Mucosa of descending colon (tissue), 3 donors: Measurements from ENCODE around the gene FANCC. TPM values are rescaled to one million over a fixed set of nuclear protein-coding genes. Genes with fewer than 3 reads are reported as not detected.

Experiments
- ATAC-seq: fragments of 200-7000 bp; cut with Tn5 transposase; one replicate; pipeline ENCODE4 v1.9.1; 2020; ENCODE audit warnings: mild to moderate bottlenecking, moderate library complexity
- DNase-seq, 3 donors: peaks; one replicate each; pipeline ENCODE4 v3.0.0-alpha.2; 2020
- H3K36me3 ChIP-seq: fragments of 200-600 bp; one replicate; pipeline ENCODE4 v1.8.0; 2021; ENCODE audit warnings: low read depth, mild to moderate bottlenecking
- H3K4me1 ChIP-seq: fragments of 200-600 bp; one replicate; pipeline ENCODE4 v1.8.0; 2021; ENCODE audit warnings: low read depth, mild to moderate bottlenecking
- H3K4me3 ChIP-seq: fragments of 200-600 bp; one replicate; pipeline ENCODE4 v1.8.0; 2021; ENCODE audit warnings: mild to moderate bottlenecking
- H3K9me3 ChIP-seq: fragments of 200-600 bp; one replicate; pipeline ENCODE4 v1.8.0; 2021; ENCODE audit warnings: mild to moderate bottlenecking
- CTCF ChIP-seq: fragments of 200-600 bp; IDR thresholded peaks from one replicate; pipeline ENCODE4 v1.8.0; 2022; ENCODE audit warnings: antibody characterized with exemption, mild to moderate bottlenecking
- intact Hi-C, 2 donors: fragments of 100-400 bp; cut with DNase I in 1 of 2; cut with micrococcal nuclease in 1 of 2; formaldehyde crosslinking; loops; one replicate each; pipeline versions ENCODE4 v1.11.0 to v1.11.1; 2022; cut with DNase I, micrococcal nuclease
- long read RNA-seq, 2 donors: library from polyadenylated mRNA; unstranded; transcript quantifications; one replicate each; pipeline ENCODE4 v2.0.0, GENCODE V29; 2019 to 2021
- total RNA-seq, 3 donors: library from RNA; stranded (reverse); fragmentation: NEBNext Ultra II Directional in 2 of 3; extraction: Animal tissue kit (Norgen Biotek cat#: 25700) in 2 of 3; gene quantifications; one replicate each; pipeline versions ENCODE4 v1.2.1 to v1.2.4, GENCODE V29; 2021 to 2023
- donor health status: DM: no; HTN: no; CAD: no; lungs with moderate emphysema.
- donor health status: DM: no; HTN: no; CAD: no.
- donor health status: DM: no; HTN: yes; CAD: no.

Gene FANCC
- total RNA-seq, result 10 to 100 TPM; 10.7 to 18.0 (median 14.2) TPM
- long read RNA-seq, donor 1, full-length matches to known transcripts, result 2 of 10 reads
- long read RNA-seq, donor 1, partial matches to known transcripts, result 1 of 10 reads
- long read RNA-seq, donor 1, other reads (novel, unspliced or antisense), result 7 of 10 reads
- long read RNA-seq, donor 2, partial matches to known transcripts, result 0 of 4 reads
- long read RNA-seq, donor 2, other reads (novel, unspliced or antisense), result 4 of 4 reads

- Histone ChIP-seq H3K4me1 (peaks cover 16% of the 10 kb centered on the region), H3K36me3 (no peaks in the 10 kb centered on the region), H3K9me3 (no peaks in the 10 kb centered on the region), H3K4me3 (peak within 1 kb of the TSS; percentile 89)
- peak; percentile 92 for ATAC-seq
- no peak for TF ChIP-seq CTCF
- intact Hi-C loops, result no loop called here
- peak; percentile 93 to 96 (median 96) for DNase-seq
Measured at GRCh38 chr9:95317119-95317892, at the start of gene FANCC. FANCC (minus strand) TSS chr9:95317709; CDS start chr9:95249291, 68,418 bp downstream.

- TF ChIP-seq CTCF, result no peak
- no peaks in the 10 kb centered on the region for H3K4me1 ChIP-seq
- no peak overlapping the region for H3K4me3 ChIP-seq
- ATAC-seq (no peak), DNase-seq (no peak)
- intact Hi-C loops, result no loop called here
- no peaks in the 10 kb centered on the region for H3K9me3 ChIP-seq
- no peaks in the 10 kb centered on the region for H3K36me3 ChIP-seq
Measured at GRCh38 chr9:95366731-95367325, 49.3 kb upstream of the FANCC start.

- ATAC-seq (no peak), DNase-seq (no peak)
- Histone ChIP-seq H3K36me3 (no peaks in the 10 kb centered on the region), H3K4me1 (no peaks in the 10 kb centered on the region), H3K9me3 (no peaks in the 10 kb centered on the region), H3K4me3 (no peak overlapping the region)
- intact Hi-C loops, result no loop called here
- TF ChIP-seq CTCF, result no peak
Measured at GRCh38 chr9:95365766-95366165, 48.3 kb upstream of the FANCC start.

- Histone ChIP-seq H3K36me3 (no peaks in the 10 kb centered on the region), H3K4me3 (no peak overlapping the region), H3K9me3 (no peaks in the 10 kb centered on the region), H3K4me1 (no peaks in the 10 kb centered on the region)
- no peak for TF ChIP-seq CTCF
- intact Hi-C loops, result no loop called here
- ATAC-seq (no peak), DNase-seq (no peak)
Measured at GRCh38 chr9:95363051-95363841, 45.7 kb upstream of the FANCC start.

- Histone ChIP-seq H3K36me3 (no peaks in the 10 kb centered on the region), H3K4me3 (no peak overlapping the region), H3K4me1 (no peaks in the 10 kb centered on the region), H3K9me3 (no peaks in the 10 kb centered on the region)
- intact Hi-C loops, result no loop called here
- DNase-seq, result no peak
- no peak for TF ChIP-seq CTCF
- ATAC-seq, result no peak
Measured at GRCh38 chr9:95360866-95361265, 43.4 kb upstream of the FANCC start.
